Activated CD4-positive, CD25-positive, alpha-beta regulatory T cell treated with anti-CD3 and anti-CD28 coated beads, Interleukin-2, amount 50 U/mL, for 24 hours (primary cell): ENCODE results near the gene ADCY6.
A peak's percentile ranks its signal among the peaks of the same experiment; 100 is the strongest.

ENCODE experiments used
- ATAC-seq, 2 donors: fragments of 150-1000 bp; cut with Tn5 transposase; one replicate each; pipeline ENCODE4 v1.10.0; 2021; ENCODE audit warnings: mild to moderate bottlenecking in 1 of 2, moderate library complexity in 1 of 2

ADCY6 gene

GRCh38 chr12:48788854-48789775, at the start of gene ADCY6:
ADCY6 (minus strand) TSS chr12:48789089; CDS start chr12:48783434, 5,655 bp downstream.
- ATAC-seq, result no peak

GRCh38 chr12:48838048-48838447, 49.2 kb upstream of the ADCY6 start:
- ATAC-seq, result no peak

GRCh38 chr12:48832321-48833060, 43.6 kb upstream of the ADCY6 start:
- ATAC-seq, result no peak

GRCh38 chr12:48831257-48831656, 42.4 kb upstream of the ADCY6 start:
- no peak for ATAC-seq

- ATAC-seq, result no peak
These were observed 40.1 kb upstream of the ADCY6 start for GRCh38 chr12:48828841-48829575.

GRCh38 chr12:48828293-48828692, 39.4 kb upstream of the ADCY6 start:
- ATAC-seq, result no peak

- ATAC-seq, result no peak
These were observed 38.7 kb upstream of the ADCY6 start for GRCh38 chr12:48827513-48828096.

- ATAC-seq, result no peak
These were observed 38.1 kb upstream of the ADCY6 start for GRCh38 chr12:48827026-48827425.

- no peak for ATAC-seq
These were observed 37.4 kb upstream of the ADCY6 start for GRCh38 chr12:48826209-48826855.

- no peak for ATAC-seq
These were observed 36.0 kb upstream of the ADCY6 start for GRCh38 chr12:48824905-48825304.

- peak; percentile 48 to 71 for ATAC-seq
These were observed 35.2 kb upstream of the ADCY6 start for GRCh38 chr12:48824112-48824511.

GRCh38 chr12:48823281-48823680, 34.4 kb upstream of the ADCY6 start:
- ATAC-seq, result no peak

- no peak for ATAC-seq
These were observed 33.8 kb upstream of the ADCY6 start for GRCh38 chr12:48822711-48823110.

GRCh38 chr12:48822139-48822538, 33.2 kb upstream of the ADCY6 start:
- no peak for ATAC-seq

- no peak for ATAC-seq
These were observed 31.3 kb upstream of the ADCY6 start for GRCh38 chr12:48819986-48820725.

GRCh38 chr12:48818831-48819590, 30.1 kb upstream of the ADCY6 start:
- no peak for ATAC-seq

- ATAC-seq, result peak; percentile 57 to 64
These were observed 29.3 kb upstream of the ADCY6 start, which contains the start of gene CACNB3 for GRCh38 chr12:48817873-48818830. CACNB3 (plus strand) TSS chr12:48818496; CDS start chr12:48818930, 434 bp downstream.

- ATAC-seq, result no peak
These were observed 27.4 kb upstream of the ADCY6 start for GRCh38 chr12:48816143-48816854.
